Gastroesophageal sphincter (tissue), 4 donors: Measurements from ENCODE around the gene CNTNAP2. TPM values are rescaled to one million over a fixed set of nuclear protein-coding genes. Genes with fewer than 3 reads are reported as not detected.

Source experiments
- ATAC-seq: fragments of 150-250 bp; one replicate; pipeline ENCODE4 v1.9.1; 2016; ENCODE audit warnings: mild to moderate bottlenecking, moderate library complexity
- H3K27ac ChIP-seq, 4 donors: fragments of 200-600 bp; sonication (generic) in 3 of 4; 1 replicate in 3 of 4; 2 replicates in 1 of 4; pipeline ENCODE4 v1.5.1; 2016 to 2019
- H3K27me3 ChIP-seq: fragments of 200-600 bp; sonication (generic); one replicate; pipeline ENCODE4 v1.5.1; 2019
- H3K36me3 ChIP-seq, 2 donors: fragments of 200-600 bp; sonication (generic); one replicate each; pipeline ENCODE4 v1.5.1; 2019; ENCODE audit warnings: control low read depth in 1 of 2
- H3K4me1 ChIP-seq, 3 donors: fragments of 200-600 bp; sonication (generic); 1 replicate in 2 of 3; 2 replicates in 1 of 3; pipeline ENCODE4 v1.5.1; 2016 to 2019; ENCODE audit warnings: control low read depth in 2 of 3
- H3K4me3 ChIP-seq, 2 donors: fragments of 200-600 bp; sonication (generic); one replicate each; pipeline ENCODE4 v1.5.1; 2019; ENCODE audit warnings: mild to moderate bottlenecking in 1 of 2, moderate library complexity in 1 of 2
- H3K9me3 ChIP-seq, 3 donors: fragments of 200-600 bp; sonication (generic); one replicate each; pipeline ENCODE4 v1.5.1; 2017 to 2019; ENCODE audit warnings: control low read depth in 2 of 3
- CTCF ChIP-seq, 4 experiments: fragments of 200-600 bp in 2 of 4; fragments of 450-650 bp in 2 of 4; sonication (generic) in 1 of 4; IDR thresholded peaks; one replicate each; pipeline ENCODE4 v1.5.1; 2017 to 2019; ENCODE audit warnings: antibody characterized with exemption in 4 of 4, mild to moderate bottlenecking in 2 of 4, moderate library complexity in 2 of 4
- EP300 ChIP-seq: sonication (generic); formaldehyde crosslinking; IDR thresholded peaks from one replicate; pipeline ENCODE4 v1.6.1; 2017; ENCODE audit warnings: antibody characterized with exemption, mild to moderate bottlenecking
- POLR2A ChIP-seq, 2 donors: fragments of 450-650 bp; IDR thresholded peaks; one replicate each; pipeline ENCODE4 v1.6.1; 2017; ENCODE audit warnings: antibody characterized with exemption in 2 of 2, mild to moderate bottlenecking in 2 of 2, moderate library complexity in 1 of 2
- POLR2AphosphoS5 ChIP-seq: sonication (generic); formaldehyde crosslinking; IDR thresholded peaks from one replicate; pipeline ENCODE4 v1.6.1; 2017; ENCODE audit warnings: antibody characterized with exemption
- WGBS, 2 donors: methylation state at CpG; one replicate each; pipeline ENCODE4 v1.1.5; 2018; ENCODE audit warnings: low coverage in 1 of 2; 5-methylcytosine and 5-hydroxymethylcytosine counted together
- total RNA-seq, 4 donors: library from RNA; depleted of rRNA; stranded (reverse); fragments of >200 nt; gene quantifications; one replicate each; pipeline ENCODE4 v1.1.0, GENCODE V29; 2016

The CNTNAP2 gene
- total RNA-seq, 4 donors from 2014 or later: 1.5 to 8.9 (median 3.2) TPM

GRCh38 chr7:148022832-148023231 is 1906.2 kb downstream of the CNTNAP2 start:
- no peak overlapping the region for H3K4me3 ChIP-seq
- no peaks in the 10 kb centered on the region for H3K27me3 ChIP-seq
- H3K9me3 ChIP-seq: no peaks in the 10 kb centered on the region
- H3K36me3 ChIP-seq: no peaks in the 10 kb centered on the region
- WGBS, 2 donors: 94 to 97% methylated on average over 6 to 8 of the region's 9 CpGs
- H3K27ac ChIP-seq: no peak overlapping the region
- TF ChIP-seq EP300 (no peak), POLR2A (IDR thresholded peaks at IDR 0.05) (no peak), CTCF (IDR thresholded peaks at IDR 0.05) (no peak), POLR2AphosphoS5 (no peak)
- no peak for ATAC-seq
- no peaks in the 10 kb centered on the region for H3K4me1 ChIP-seq

GRCh38 chr7:148026713-148027112 is 1910.1 kb downstream of the CNTNAP2 start:
- WGBS, 2 donors: 77 to 86% methylated on average over 5 of the region's 5 CpGs
- no peak overlapping the region for H3K4me3 ChIP-seq

GRCh38 chr7:148028165-148028564 is 1911.6 kb downstream of the CNTNAP2 start:
- no peaks in the 10 kb centered on the region for H3K36me3 ChIP-seq
- WGBS, 2 donors: 77 to 90% methylated on average over 3 of the region's 3 CpGs

More at GRCh38 chr7:148026713-148027112, 1910.1 kb downstream of the CNTNAP2 start:
- TF ChIP-seq POLR2AphosphoS5 (no peak), EP300 (no peak), POLR2A (IDR thresholded peaks at IDR 0.05) (no peak), CTCF (IDR thresholded peaks at IDR 0.05) (no peak)
- H3K27ac ChIP-seq: no peak overlapping the region
- no peaks in the 10 kb centered on the region for H3K27me3 ChIP-seq
- ATAC-seq: no peak
- H3K9me3 ChIP-seq: no peaks in the 10 kb centered on the region
- no peaks in the 10 kb centered on the region for H3K4me1 ChIP-seq
- H3K36me3 ChIP-seq: no peaks in the 10 kb centered on the region

GRCh38 chr7:148031019-148031418 is 1914.4 kb downstream of the CNTNAP2 start:
- Histone ChIP-seq H3K27me3 (no peaks in the 10 kb centered on the region), H3K27ac (no peak overlapping the region), H3K9me3 (no peaks in the 10 kb centered on the region), H3K36me3 (no peaks in the 10 kb centered on the region), H3K4me1 (no peaks in the 10 kb centered on the region), H3K4me3 (no peak overlapping the region)
- 56 to 83% methylated on average over 1 to 2 of the region's 2 CpGs for WGBS, 2 donors
- ATAC-seq: no peak
- no peak for TF ChIP-seq EP300
- no peak for TF ChIP-seq POLR2A (IDR thresholded peaks at IDR 0.05)
- no peak for TF ChIP-seq POLR2AphosphoS5
- TF ChIP-seq CTCF (IDR thresholded peaks at IDR 0.05): no peak

More at GRCh38 chr7:148028165-148028564, 1911.6 kb downstream of the CNTNAP2 start:
- no peaks in the 10 kb centered on the region for H3K4me1 ChIP-seq
- H3K27me3 ChIP-seq: no peaks in the 10 kb centered on the region
- no peaks in the 10 kb centered on the region for H3K9me3 ChIP-seq
- TF ChIP-seq POLR2A (IDR thresholded peaks at IDR 0.05): no peak
- TF ChIP-seq POLR2AphosphoS5: no peak
- TF ChIP-seq EP300: no peak
- no peak for TF ChIP-seq CTCF (IDR thresholded peaks at IDR 0.05)
- no peak for ATAC-seq
- H3K27ac ChIP-seq: no peak overlapping the region
- H3K4me3 ChIP-seq: no peak overlapping the region

- Histone ChIP-seq H3K4me3 (no peak overlapping the region), H3K36me3 (no peaks in the 10 kb centered on the region), H3K27me3 (no peaks in the 10 kb centered on the region), H3K9me3 (no peaks in the 10 kb centered on the region), H3K4me1 (no peaks in the 10 kb centered on the region), H3K27ac (no peak overlapping the region)
- WGBS, 2 donors: 45 to 60% methylated on average over 2 to 7 of the region's 8 CpGs
- TF ChIP-seq CTCF (IDR thresholded peaks at IDR 0.05): no peak
- TF ChIP-seq POLR2A (IDR thresholded peaks at IDR 0.05): no peak
- no peak for TF ChIP-seq POLR2AphosphoS5
- TF ChIP-seq EP300: no peak
- ATAC-seq: no peak
Measured at GRCh38 chr7:148031811-148032210, 1915.2 kb downstream of the CNTNAP2 start.
